Smooth muscle cell (in vitro differentiated cells): ENCODE measurements around the gene DBH. TPM values are rescaled to one million over a fixed set of nuclear protein-coding genes. Genes with fewer than 3 reads are reported as not detected.

Source experiments
- DNase-seq: peaks from one replicate; lab custom pipeline; 2025; ENCODE audit not compliant: unreplicated experiment; lab: John Stamatoyannopoulos, UW
- H2AFZ ChIP-seq: fragments of 200-600 bp; sonication (generic); 2 replicates; pipeline ENCODE4 v1.6.0; 2016; ENCODE audit warnings: antibody characterized with exemption, low read depth, mild to moderate bottlenecking
- H3F3A ChIP-seq: fragments of 200-600 bp; sonication (generic); 2 replicates; pipeline ENCODE4 v1.6.0; 2017; ENCODE audit warnings: antibody characterized with exemption, low read depth
- H3K27ac ChIP-seq: fragments of 200-600 bp; sonication (generic); 2 replicates; pipeline ENCODE4 v1.5.1; 2016; ENCODE audit warnings: low read depth, mild to moderate bottlenecking
- H3K27me3 ChIP-seq: fragments of 200-600 bp; sonication (generic); 2 replicates; pipeline ENCODE4 v1.6.1; 2016; ENCODE audit warnings: low read depth, mild to moderate bottlenecking
- H3K36me3 ChIP-seq: fragments of 200-600 bp; sonication (generic); 2 replicates; pipeline ENCODE4 v1.5.1; 2016; ENCODE audit warnings: low read depth
- H3K4me1 ChIP-seq: fragments of 200-600 bp; sonication (generic); 2 replicates; pipeline ENCODE4 v1.5.1; 2016; ENCODE audit warnings: low read depth
- H3K4me2 ChIP-seq: fragments of 200-600 bp; sonication (generic); 2 replicates; pipeline ENCODE4 v1.6.0; 2016; ENCODE audit warnings: mild to moderate bottlenecking
- H3K4me3 ChIP-seq: fragments of 200-600 bp; sonication (generic); 2 replicates; pipeline ENCODE4 v1.5.1; 2016; ENCODE audit warnings: mild to moderate bottlenecking
- H3K79me2 ChIP-seq: fragments of 200-600 bp; sonication (generic); 2 replicates; pipeline ENCODE4 v1.6.0; 2016; ENCODE audit warnings: low read depth, mild to moderate bottlenecking
- H3K9ac ChIP-seq: fragments of 200-600 bp; sonication (generic); 2 replicates; pipeline ENCODE4 v1.6.0; 2016; ENCODE audit warnings: low read depth
- H3K9me3 ChIP-seq: fragments of 200-600 bp; sonication (generic); replicated peaks from 2 replicates; pipeline ENCODE4 v1.5.1; 2016; ENCODE audit warnings: low read depth
- H4K20me1 ChIP-seq: fragments of 200-600 bp; sonication (generic); 2 replicates; pipeline ENCODE4 v1.6.0; 2016; ENCODE audit warnings: low read depth
- CTCF ChIP-seq: fragments of 200-600 bp; sonication (generic); IDR thresholded peaks from 2 replicates; pipeline ENCODE4 v1.5.1; 2017; ENCODE audit warnings: borderline replicate concordance, mild to moderate bottlenecking, antibody characterized with exemption; ENCODE audit not compliant: insufficient read depth, poor library complexity, severe bottlenecking
- WGBS: methylation state at CpG from one replicate; pipeline ENCODE4 v1.1.7; 2016; ENCODE audit warnings: low lambda C conversion rate; 5-methylcytosine and 5-hydroxymethylcytosine counted together
- polyA plus RNA-seq: library from polyadenylated mRNA; unstranded; fragments of >200 nt; fragmentation: Nextera tagmentation; extraction: Ambion mirVana; gene quantifications from 2 replicates; pipeline ENCODE4 v1.2.1, GENCODE V29; 2016
- total RNA-seq: library from RNA; depleted of rRNA; stranded (reverse); fragments of >200 nt; gene quantifications from 2 replicates; pipeline ENCODE4 v1.2.3, GENCODE V29; 2014

The DBH gene
- total and polyA plus RNA-seq, 2 experiments from 2014 or later: 0.22 TPM; not detected in 1

GRCh38 chr9:133704711-133705181 is 68.6 kb downstream of the DBH start:
- Histone ChIP-seq H3K9ac (no peak overlapping the region), H3K4me1 (peaks cover 10% of the 10 kb centered on the region), H3K4me3 (no peak overlapping the region), H4K20me1 (no peaks in the 10 kb centered on the region), H3K36me3 (no peaks in the 10 kb centered on the region), H2AFZ (no peak overlapping the region), H3F3A (no peaks in the 10 kb centered on the region), H3K27ac (no peak overlapping the region), H3K79me2 (no peaks in the 10 kb centered on the region), H3K27me3 (no peaks in the 10 kb centered on the region), H3K9me3 (no peaks in the 10 kb centered on the region), H3K4me2 (no peak overlapping the region)
- DNase-seq: no peak
- TF ChIP-seq CTCF: no peak
- WGBS: 89% methylated on average over 22 of the region's 23 CpGs

GRCh38 chr9:133705576-133705975 is 69.4 kb downstream of the DBH start:
- no peaks in the 10 kb centered on the region for H3K27me3 ChIP-seq
- TF ChIP-seq CTCF: no peak
- H3K9me3 ChIP-seq: no peaks in the 10 kb centered on the region
- no peak overlapping the region for H3K27ac ChIP-seq
- H3K4me3 ChIP-seq: no peak overlapping the region
- peaks cover 10% of the 10 kb centered on the region for H3K4me1 ChIP-seq
- H3F3A ChIP-seq: no peaks in the 10 kb centered on the region
- no peaks in the 10 kb centered on the region for H3K79me2 ChIP-seq
- H2AFZ ChIP-seq: no peak overlapping the region
- no peaks in the 10 kb centered on the region for H4K20me1 ChIP-seq
- no peak for DNase-seq
- H3K4me2 ChIP-seq: no peak overlapping the region
- 84% methylated on average over 10 of the region's 10 CpGs for WGBS
- no peak overlapping the region for H3K9ac ChIP-seq
- H3K36me3 ChIP-seq: no peaks in the 10 kb centered on the region

- 67% methylated on average over 12 of the region's 12 CpGs for WGBS
- H2AFZ ChIP-seq: no peak overlapping the region
- no peak overlapping the region for H3K4me2 ChIP-seq
- peak overlapping the region; percentile 39 for H3K27ac ChIP-seq
- DNase-seq: no peak
- H4K20me1 ChIP-seq: no peaks in the 10 kb centered on the region
- no peaks in the 10 kb centered on the region for H3K36me3 ChIP-seq
- no peak for TF ChIP-seq CTCF
- no peaks in the 10 kb centered on the region for H3F3A ChIP-seq
- no peak overlapping the region for H3K4me3 ChIP-seq
- H3K9ac ChIP-seq: no peak overlapping the region
- no peaks in the 10 kb centered on the region for H3K9me3 ChIP-seq
- no peaks in the 10 kb centered on the region for H3K27me3 ChIP-seq
- peaks cover 10% of the 10 kb centered on the region for H3K4me1 ChIP-seq
- no peaks in the 10 kb centered on the region for H3K79me2 ChIP-seq
These were observed 70.3 kb downstream of the DBH start for GRCh38 chr9:133706307-133707050.
